T47D (cell line): ENCODE results near the gene NTM.

Source experiments
- DNase-seq, 2 experiments: peaks; one replicate each; pipeline versions ENCODE4 v3.0.0 to v3.0.0-alpha.2; 2011 to 2012; ENCODE audit warnings: low read depth in 1 of 2, low spot score in 1 of 2
- JUND ChIP-seq: IDR thresholded peaks from 2 replicates; pipeline ENCODE4 v1.6.1; 2012; ENCODE audit warnings: low read depth
- in situ Hi-C: cut with HindIII; loops from 2 replicates; pipeline ENCODE4 v1.10.0; 2016; ENCODE audit warnings: low sequenced_read_pairs, low pct_unique_long_range_greater_than_20kb

The NTM gene

GRCh38 chr11:132248580-132248979, 878.2 kb downstream of the NTM start:
- DNase-seq, result no peak
- TF ChIP-seq JUND, result no peak

GRCh38 chr11:132249256-132249655, 878.8 kb downstream of the NTM start:
- no peak for DNase-seq
- no peak for TF ChIP-seq JUND
- in situ Hi-C loops, result no loop called here

More at GRCh38 chr11:132248580-132248979, 878.2 kb downstream of the NTM start:
- in situ Hi-C loops, result no loop called here

- TF ChIP-seq JUND, result no peak
- DNase-seq, result no peak
- in situ Hi-C loops, result no loop called here
Measured at GRCh38 chr11:132251061-132251460, 880.6 kb downstream of the NTM start.

GRCh38 chr11:132253469-132254264, 883.3 kb downstream of the NTM start:
- no peak for TF ChIP-seq JUND
- in situ Hi-C loops, result no loop called here
- no peak for DNase-seq

GRCh38 chr11:132254906-132255305, 884.5 kb downstream of the NTM start:
- DNase-seq, result no peak
- in situ Hi-C loops, result no loop called here
- no peak for TF ChIP-seq JUND

- in situ Hi-C loops, result no loop called here
- TF ChIP-seq JUND, result no peak
- no peak for DNase-seq
Measured at GRCh38 chr11:132256528-132257279, 886.3 kb downstream of the NTM start.

- in situ Hi-C loops, result no loop called here
Measured at GRCh38 chr11:132257871-132258270, 887.5 kb downstream of the NTM start.

GRCh38 chr11:132258875-132259274, 888.5 kb downstream of the NTM start:
- no peak for DNase-seq
- in situ Hi-C loops, result no loop called here
- TF ChIP-seq JUND, result no peak

More at GRCh38 chr11:132257871-132258270, 887.5 kb downstream of the NTM start:
- no peak for DNase-seq
- no peak for TF ChIP-seq JUND

GRCh38 chr11:132260636-132261035, 890.2 kb downstream of the NTM start:
- TF ChIP-seq JUND, result no peak
- DNase-seq, result no peak
- in situ Hi-C loops, result no loop called here

GRCh38 chr11:132263241-132263640, 892.8 kb downstream of the NTM start:
- DNase-seq, result no peak
- in situ Hi-C loops, result no loop called here
- no peak for TF ChIP-seq JUND

GRCh38 chr11:132263875-132264274, 893.5 kb downstream of the NTM start:
- in situ Hi-C loops, result no loop called here
- TF ChIP-seq JUND, result no peak
- no peak for DNase-seq

- no peak for TF ChIP-seq JUND
- in situ Hi-C loops, result no loop called here
- no peak for DNase-seq
Measured at GRCh38 chr11:132264616-132265015, 894.2 kb downstream of the NTM start.
